Calu3 (cell line): ENCODE measurements around the gene FGD1. TPM values are rescaled to one million over a fixed set of nuclear protein-coding genes. Genes with fewer than 3 reads are reported as not detected.

Experiments
- BruUV-seq: library from RNA; stranded (reverse); fragments of 400-500 nt; replicated peaks from 2 replicates; lab custom pipeline; 2021; lab: Mats Ljungman, UMichigan
- CTCF ChIA-PET: fragments of 300-600 bp; sonication (Branson Sonifier 250); formaldehyde crosslinking; loops from one replicate; lab custom pipeline; 2022; ENCODE audit warnings: antibody characterized with exemption; lab: Charles Lee
- DNase-seq: peaks from one replicate; pipeline ENCODE4 v3.0.0; 2022
- H3K27ac Mint-ChIP-seq: one replicate; pipeline ENCODE4 v1.8.0; 2022; ENCODE audit warnings: mixed read lengths; ENCODE audit not compliant: unreplicated experiment
- H3K27me3 Mint-ChIP-seq: one replicate; pipeline ENCODE4 v1.8.0; 2022; ENCODE audit warnings: mixed read lengths; ENCODE audit not compliant: unreplicated experiment
- H3K36me3 Mint-ChIP-seq: one replicate; pipeline ENCODE4 v1.8.0; 2022; ENCODE audit warnings: mild to moderate bottlenecking, moderate library complexity, mixed read lengths; ENCODE audit not compliant: insufficient read depth, unreplicated experiment
- H3K4me1 Mint-ChIP-seq: one replicate; pipeline ENCODE4 v1.8.0; 2022; ENCODE audit warnings: mild to moderate bottlenecking, low read depth, mixed read lengths; ENCODE audit not compliant: unreplicated experiment
- H3K4me3 Mint-ChIP-seq: one replicate; pipeline ENCODE4 v1.8.0; 2022; ENCODE audit warnings: mild to moderate bottlenecking, low read depth, moderate library complexity, mixed read lengths; ENCODE audit not compliant: unreplicated experiment
- H3K9me3 Mint-ChIP-seq: one replicate; pipeline ENCODE4 v1.8.0; 2022; ENCODE audit warnings: low read depth, mixed read lengths; ENCODE audit not compliant: unreplicated experiment
- CTCF ChIP-seq: fragments of 200-600 bp; IDR thresholded peaks from one replicate; pipeline ENCODE4 v1.8.0; 2022; ENCODE audit warnings: antibody characterized with exemption; ENCODE audit not compliant: unreplicated experiment
- intact Hi-C: fragments of 100-400 bp; cut with micrococcal nuclease; formaldehyde crosslinking; loops from one replicate; pipeline ENCODE4 v1.10.0; 2022; ENCODE audit not compliant: unreplicated experiment
- total RNA-seq: library from RNA; stranded (reverse); gene quantifications from 2 replicates; pipeline ENCODE4 v1.2.3, GENCODE V29; 2022

Gene FGD1
- total RNA-seq, 1 experiment from 2014 or later: 0.97 TPM

- no peaks in the 10 kb centered on the region for H3K4me1 Mint-ChIP-seq
- DNase-seq: no peak
- H3K27me3 Mint-ChIP-seq: peaks cover 16% of the 10 kb centered on the region
- no peak overlapping the region for H3K27ac Mint-ChIP-seq
- no peak overlapping the region for H3K4me3 Mint-ChIP-seq
- CTCF ChIA-PET: no interaction called here
- H3K9me3 Mint-ChIP-seq: no peaks in the 10 kb centered on the region
- intact Hi-C loops: no loop called here
- no peak for TF ChIP-seq CTCF
- BruUV-seq: no TSS peak
- no peaks in the 10 kb centered on the region for H3K36me3 Mint-ChIP-seq
These were observed 16.6 kb downstream of the FGD1 start for GRCh38 chrX:54479136-54480111.

- BruUV-seq: no TSS peak
- Mint-ChIP-seq H3K27ac (no peak overlapping the region), H3K9me3 (no peaks in the 10 kb centered on the region), H3K27me3 (no peaks in the 10 kb centered on the region), H3K4me1 (no peaks in the 10 kb centered on the region), H3K4me3 (no peak overlapping the region), H3K36me3 (no peaks in the 10 kb centered on the region)
- no peak for TF ChIP-seq CTCF
- no peak for DNase-seq
- CTCF ChIA-PET: no interaction called here
- intact Hi-C loops: no loop called here
These were observed 21.8 kb downstream of the FGD1 start for GRCh38 chrX:54473993-54474859.

GRCh38 chrX:54470054-54470760, 25.8 kb downstream of the FGD1 start:
- intact Hi-C loops: no loop called here
- H3K4me1 Mint-ChIP-seq: no peaks in the 10 kb centered on the region
- H3K4me3 Mint-ChIP-seq: no peak overlapping the region
- no TSS peak for BruUV-seq
- no peaks in the 10 kb centered on the region for H3K9me3 Mint-ChIP-seq
- no peak overlapping the region for H3K27ac Mint-ChIP-seq
- TF ChIP-seq CTCF: no peak
- H3K27me3 Mint-ChIP-seq: no peaks in the 10 kb centered on the region
- no peak for DNase-seq
- H3K36me3 Mint-ChIP-seq: no peaks in the 10 kb centered on the region
- CTCF ChIA-PET: interaction anchor here (0.8 kb wide), 1 partner anchor 1620 kb away, joined by 5 read pairs; no protein-coding TSS in a partner anchor

- Mint-ChIP-seq H3K4me1 (no peaks in the 10 kb centered on the region), H3K36me3 (peaks cover 4% of the 10 kb centered on the region), H3K4me3 (no peak overlapping the region), H3K27ac (no peak overlapping the region), H3K9me3 (no peaks in the 10 kb centered on the region), H3K27me3 (no peaks in the 10 kb centered on the region)
- no TSS peak for BruUV-seq
- intact Hi-C loops: no loop called here
- CTCF ChIA-PET: no interaction called here
- peak; percentile 22 for TF ChIP-seq CTCF
- no peak for DNase-seq
These were observed 43.1 kb downstream of the FGD1 start for GRCh38 chrX:54452920-54453319.
